Osteoblast (primary cell): Measurements from ENCODE around the gene PLEKHG5. TPM values are rescaled to one million over a fixed set of nuclear protein-coding genes. Genes with fewer than 3 reads are reported as not detected.

Experiments used
- DNase-seq: peaks from one replicate; pipeline ENCODE4 v3.0.0; 2011; ENCODE audit warnings: low spot score, mixed read lengths; ENCODE audit not compliant: insufficient read length; ENCODE audit errors: missing footprints
- H2AFZ ChIP-seq: 2 replicates; pipeline ENCODE4 v1.6.0; 2011; ENCODE audit warnings: mild to moderate bottlenecking, low read length
- H3K27ac ChIP-seq: 2 replicates; pipeline ENCODE4 v1.5.1; 2011; ENCODE audit warnings: mild to moderate bottlenecking, low read depth, low read length, moderate library complexity
- H3K27me3 ChIP-seq: 2 replicates; pipeline ENCODE4 v1.6.0; 2012; ENCODE audit warnings: mild to moderate bottlenecking, control low read depth, inconsistent platforms, low read length, moderate library complexity; ENCODE audit not compliant: insufficient read depth
- H3K36me3 ChIP-seq: 2 replicates; pipeline ENCODE4 v1.5.1; 2011; ENCODE audit warnings: mild to moderate bottlenecking, low read length, control low read depth, moderate library complexity; ENCODE audit not compliant: insufficient read depth
- H3K4me1 ChIP-seq: 2 replicates; pipeline ENCODE4 v1.5.1; 2011; ENCODE audit warnings: mild to moderate bottlenecking, low read length, control low read depth, moderate library complexity; ENCODE audit not compliant: insufficient read depth
- H3K4me2 ChIP-seq: 2 replicates; pipeline ENCODE4 v1.6.0; 2011; ENCODE audit warnings: mild to moderate bottlenecking, low read length; ENCODE audit not compliant: insufficient read depth
- H3K4me3 ChIP-seq: fragments of 200-600 bp; sonication (generic); 3 replicates; pipeline ENCODE4 v1.5.1; 2012; ENCODE audit warnings: mild to moderate bottlenecking, low read length, inconsistent platforms; ENCODE audit not compliant: insufficient read depth
- H3K79me2 ChIP-seq: 2 replicates; pipeline ENCODE4 v1.6.0; 2012; ENCODE audit warnings: mild to moderate bottlenecking, low read length, control low read depth, inconsistent platforms; ENCODE audit not compliant: insufficient read depth
- H3K9me3 ChIP-seq: 2 replicates; pipeline ENCODE4 v1.5.1; 2011; ENCODE audit warnings: low read depth, low read length, control low read depth
- H4K20me1 ChIP-seq: 2 replicates; pipeline ENCODE4 v1.6.0; 2012; ENCODE audit warnings: mild to moderate bottlenecking, low read length, control low read depth; ENCODE audit not compliant: insufficient read depth
- total RNA-seq: library from RNA; depleted of rRNA; stranded (reverse); fragments of >200 nt; gene quantifications from 2 replicates; pipeline ENCODE4 v1.2.3, GENCODE V29; 2012
- TF ChIP-seq, protein P1 (sequence below): IDR thresholded peaks from 2 replicates; pipeline ENCODE4 v1.5.1; 2011; ENCODE audit warnings: mild to moderate bottlenecking, low read depth, low read length, moderate library complexity; ENCODE audit errors: extremely low read depth

Gene PLEKHG5
- total RNA-seq, 1 donor = 11.2 TPM

DNA sequence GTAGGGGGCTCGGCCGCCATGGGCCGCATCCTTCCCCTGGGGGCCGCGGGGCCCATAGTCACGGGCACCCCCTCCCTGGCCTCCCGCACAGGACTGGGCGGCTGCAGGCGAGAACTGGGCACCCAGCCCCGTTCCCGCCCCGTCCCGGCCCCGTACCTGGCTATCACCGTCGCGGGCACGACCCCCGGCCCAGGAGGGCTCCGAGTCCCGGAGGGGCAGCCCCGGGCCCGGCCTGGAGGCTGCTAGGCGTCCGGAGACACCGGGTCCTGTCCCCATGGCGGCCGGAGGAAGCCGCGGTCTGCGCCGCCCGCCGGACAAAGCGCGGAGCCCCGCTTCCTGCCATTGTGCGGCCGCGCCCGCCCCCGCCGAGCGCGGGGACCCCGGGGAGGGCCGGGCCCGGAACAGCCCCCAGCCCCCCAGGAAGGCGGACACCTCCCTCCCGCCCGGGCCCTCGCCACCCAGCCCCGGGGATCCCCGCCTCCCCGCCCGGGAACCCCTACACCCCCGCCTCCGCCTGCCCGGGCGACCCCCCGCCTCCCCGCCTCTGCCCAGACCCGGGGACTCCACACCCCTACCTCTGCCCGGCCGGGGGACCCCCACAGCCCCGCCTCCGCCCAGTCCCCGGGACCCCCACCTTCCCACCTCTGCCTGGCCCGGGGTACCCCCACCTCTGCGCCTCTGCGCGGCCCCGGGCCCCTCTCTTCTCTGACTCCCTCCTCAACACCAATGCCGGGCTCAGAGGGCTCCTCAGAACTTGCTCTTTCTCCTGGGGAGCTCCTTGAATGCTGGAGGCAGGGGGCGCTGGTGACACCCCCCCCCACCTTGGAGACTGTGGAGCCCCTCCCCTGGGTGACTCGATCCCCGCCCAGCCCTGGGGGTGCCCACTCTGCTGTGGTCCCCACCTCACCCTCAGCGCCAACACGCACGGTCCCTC is 6.0 kb downstream of the PLEKHG5 start:
- H3K79me2 ChIP-seq = peaks cover 3% of the 10 kb centered on the region
- peaks cover 8% of the 10 kb centered on the region for H3K4me1 ChIP-seq
- no peak overlapping the region for H2AFZ ChIP-seq
- TF ChIP-seq, protein P1, sequence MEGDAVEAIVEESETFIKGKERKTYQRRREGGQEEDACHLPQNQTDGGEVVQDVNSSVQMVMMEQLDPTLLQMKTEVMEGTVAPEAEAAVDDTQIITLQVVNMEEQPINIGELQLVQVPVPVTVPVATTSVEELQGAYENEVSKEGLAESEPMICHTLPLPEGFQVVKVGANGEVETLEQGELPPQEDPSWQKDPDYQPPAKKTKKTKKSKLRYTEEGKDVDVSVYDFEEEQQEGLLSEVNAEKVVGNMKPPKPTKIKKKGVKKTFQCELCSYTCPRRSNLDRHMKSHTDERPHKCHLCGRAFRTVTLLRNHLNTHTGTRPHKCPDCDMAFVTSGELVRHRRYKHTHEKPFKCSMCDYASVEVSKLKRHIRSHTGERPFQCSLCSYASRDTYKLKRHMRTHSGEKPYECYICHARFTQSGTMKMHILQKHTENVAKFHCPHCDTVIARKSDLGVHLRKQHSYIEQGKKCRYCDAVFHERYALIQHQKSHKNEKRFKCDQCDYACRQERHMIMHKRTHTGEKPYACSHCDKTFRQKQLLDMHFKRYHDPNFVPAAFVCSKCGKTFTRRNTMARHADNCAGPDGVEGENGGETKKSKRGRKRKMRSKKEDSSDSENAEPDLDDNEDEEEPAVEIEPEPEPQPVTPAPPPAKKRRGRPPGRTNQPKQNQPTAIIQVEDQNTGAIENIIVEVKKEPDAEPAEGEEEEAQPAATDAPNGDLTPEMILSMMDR = no peak
- no peak overlapping the region for H3K27ac ChIP-seq
- no peaks in the 10 kb centered on the region for H3K36me3 ChIP-seq
- peaks cover 3% of the 10 kb centered on the region for H3K27me3 ChIP-seq
- H3K4me3 ChIP-seq = peak overlapping the region; percentile 64
- DNase-seq = peak; percentile 93
- H4K20me1 ChIP-seq = peaks cover 30% of the 10 kb centered on the region
- H3K4me2 ChIP-seq = peak overlapping the region; percentile 63
- no peaks in the 10 kb centered on the region for H3K9me3 ChIP-seq

DNA sequence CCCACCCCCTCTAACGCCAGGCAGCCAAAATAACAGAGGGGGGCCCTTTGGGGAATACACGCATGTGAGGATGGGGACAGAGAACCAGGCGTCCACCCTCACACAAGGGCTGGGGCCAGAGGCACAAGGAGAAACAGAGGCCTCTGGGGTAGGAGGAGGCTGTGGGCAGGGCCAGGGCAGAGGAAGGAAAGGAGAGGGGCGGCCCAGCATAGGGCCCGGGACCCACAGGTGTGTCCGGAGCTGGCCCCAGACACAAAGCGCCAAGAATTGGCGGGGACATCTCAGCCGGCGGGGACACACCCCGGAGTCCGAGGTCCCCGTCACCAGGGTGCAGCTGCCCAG is 6.7 kb downstream of the PLEKHG5 start:
- H4K20me1 ChIP-seq = peaks cover 30% of the 10 kb centered on the region
- H3K4me2 ChIP-seq = peak overlapping the region; percentile 61
- TF ChIP-seq, protein P1 = no peak
- no peaks in the 10 kb centered on the region for H3K9me3 ChIP-seq
- H3K4me1 ChIP-seq = peaks cover 7% of the 10 kb centered on the region
- no peaks in the 10 kb centered on the region for H3K36me3 ChIP-seq
- H3K79me2 ChIP-seq = no peaks in the 10 kb centered on the region
- peak overlapping the region; percentile 64 for H3K4me3 ChIP-seq
- H3K27ac ChIP-seq = no peak overlapping the region
- DNase-seq = no peak
- no peak overlapping the region for H2AFZ ChIP-seq
- H3K27me3 ChIP-seq = peaks cover 3% of the 10 kb centered on the region

DNA sequence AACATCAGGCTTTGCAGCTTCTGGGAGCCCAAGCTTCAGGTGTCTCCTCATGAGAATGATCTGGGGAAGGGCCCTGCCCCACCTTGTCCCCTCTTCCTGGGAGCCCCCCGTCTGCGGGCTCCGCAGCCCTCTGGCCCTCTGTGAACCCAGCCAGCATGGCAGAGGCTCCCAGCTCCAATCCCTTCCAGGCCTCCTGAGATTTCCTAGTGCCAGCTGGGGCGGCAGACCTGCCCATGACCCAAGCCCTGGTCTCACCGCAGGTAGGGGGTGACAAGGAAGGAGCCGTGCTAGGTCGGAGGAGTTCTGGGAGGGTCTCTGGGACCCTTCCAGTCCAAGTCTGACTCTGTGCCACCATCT is 7.7 kb downstream of the PLEKHG5 start:
- peaks cover 21% of the 10 kb centered on the region for H4K20me1 ChIP-seq
- H3K27me3 ChIP-seq = peaks cover 3% of the 10 kb centered on the region
- H3K4me1 ChIP-seq = peaks cover 4% of the 10 kb centered on the region
- no peak overlapping the region for H2AFZ ChIP-seq
- TF ChIP-seq, protein P1 = no peak
- H3K36me3 ChIP-seq = no peaks in the 10 kb centered on the region
- no peaks in the 10 kb centered on the region for H3K79me2 ChIP-seq
- no peaks in the 10 kb centered on the region for H3K9me3 ChIP-seq
- no peak overlapping the region for H3K27ac ChIP-seq
- H3K4me3 ChIP-seq = no peak overlapping the region
- no peak for DNase-seq
- H3K4me2 ChIP-seq = no peak overlapping the region

DNA sequence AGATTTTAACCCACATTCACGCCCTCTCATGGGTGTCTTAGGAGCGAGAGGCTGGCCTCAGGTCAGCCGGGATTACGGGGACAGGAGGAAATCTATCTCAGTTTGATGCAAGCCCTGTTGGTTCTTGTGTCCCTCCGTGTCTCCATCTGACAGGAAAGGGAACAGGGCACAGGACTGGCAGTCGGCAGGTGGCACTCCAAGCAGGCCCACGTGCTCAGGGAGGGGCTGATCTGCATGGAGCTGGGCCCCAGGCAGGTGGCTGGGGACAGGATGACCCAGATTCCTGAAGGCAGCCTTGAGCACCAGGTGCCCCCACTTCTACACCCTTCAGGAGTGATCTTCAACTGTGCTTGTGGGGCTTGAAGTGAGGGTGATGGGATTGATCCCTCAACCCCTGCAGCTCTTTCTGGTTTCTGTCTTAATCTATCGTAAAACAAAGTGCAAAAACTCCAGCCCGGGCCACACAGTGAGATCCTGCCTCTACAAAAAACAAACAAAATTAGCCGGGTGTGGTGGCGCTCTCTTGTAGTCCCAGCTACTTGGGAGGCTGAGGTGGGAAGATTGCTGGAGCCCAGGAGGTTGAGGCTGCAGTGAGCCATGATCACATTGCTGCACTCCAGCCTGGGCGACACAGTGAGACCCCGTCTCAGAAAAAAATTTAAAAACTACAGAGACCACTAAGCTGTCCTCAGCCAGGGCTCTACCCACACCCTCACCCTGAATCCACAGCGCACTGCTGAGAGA is 8.3 kb downstream of the PLEKHG5 start:
- peaks cover 4% of the 10 kb centered on the region for H3K4me1 ChIP-seq
- H3K27ac ChIP-seq = no peak overlapping the region
- H3K4me2 ChIP-seq = no peak overlapping the region
- H4K20me1 ChIP-seq = peaks cover 19% of the 10 kb centered on the region
- DNase-seq = no peak
- H3K9me3 ChIP-seq = no peaks in the 10 kb centered on the region
- H3K4me3 ChIP-seq = no peak overlapping the region
- TF ChIP-seq, protein P1 = no peak
- no peaks in the 10 kb centered on the region for H3K36me3 ChIP-seq
- peaks cover 3% of the 10 kb centered on the region for H3K27me3 ChIP-seq
- H2AFZ ChIP-seq = no peak overlapping the region
- no peaks in the 10 kb centered on the region for H3K79me2 ChIP-seq
